Measurements from ENCODE around the gene LONP1. TPM values are rescaled to one million over a fixed set of nuclear protein-coding genes. Genes with fewer than 3 reads are reported as not detected.
"Not testable (repeated sequence)": the region's sequence is repeated elsewhere in the genome, so short reads cannot be mapped to it uniquely, and the experiment has no call there.

LONP1 gene
- total RNA-seq, 1 donor from 2014 or later, result 48.8 TPM

DNA sequence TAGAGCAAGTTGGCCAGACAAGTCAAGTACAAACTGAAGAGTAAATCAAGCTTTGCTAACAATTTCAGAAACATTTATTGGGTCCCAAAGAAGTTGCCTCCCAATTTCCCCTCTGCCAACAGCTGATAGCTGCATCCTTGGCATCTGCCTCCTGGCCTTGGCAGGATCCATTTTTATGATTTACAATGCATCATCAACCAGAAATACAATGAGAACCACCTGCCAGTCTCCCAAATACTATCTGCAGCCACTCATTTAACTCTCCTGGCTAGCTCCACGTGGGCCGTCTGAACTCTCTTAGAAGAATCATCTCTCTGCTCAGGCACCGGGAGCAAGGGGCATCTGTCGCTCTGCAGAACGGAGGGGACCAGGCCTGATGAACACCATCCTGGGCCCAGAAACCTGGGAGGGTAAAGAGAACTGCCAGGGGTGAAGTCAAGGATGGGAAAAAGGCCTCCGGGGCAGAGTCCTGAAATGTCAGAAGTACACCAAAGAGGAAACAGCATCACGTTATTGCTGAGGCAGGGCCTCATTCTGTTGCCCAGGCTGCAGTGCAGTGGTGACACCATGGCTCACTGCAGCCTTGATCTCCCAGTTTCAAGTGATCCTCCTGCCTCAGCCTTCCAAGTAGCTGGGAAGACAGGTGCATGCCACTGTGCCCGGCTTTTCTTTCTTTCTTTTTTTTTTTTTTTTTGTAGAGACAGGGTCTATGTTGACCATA lies 2.6 kb downstream of the LONP1 start:
- intact Hi-C loops (cut with DNase I), result no loop called here
- ATAC-seq (no peak), DNase-seq (ENCODE audit: low spot score) (no peak)

DNA sequence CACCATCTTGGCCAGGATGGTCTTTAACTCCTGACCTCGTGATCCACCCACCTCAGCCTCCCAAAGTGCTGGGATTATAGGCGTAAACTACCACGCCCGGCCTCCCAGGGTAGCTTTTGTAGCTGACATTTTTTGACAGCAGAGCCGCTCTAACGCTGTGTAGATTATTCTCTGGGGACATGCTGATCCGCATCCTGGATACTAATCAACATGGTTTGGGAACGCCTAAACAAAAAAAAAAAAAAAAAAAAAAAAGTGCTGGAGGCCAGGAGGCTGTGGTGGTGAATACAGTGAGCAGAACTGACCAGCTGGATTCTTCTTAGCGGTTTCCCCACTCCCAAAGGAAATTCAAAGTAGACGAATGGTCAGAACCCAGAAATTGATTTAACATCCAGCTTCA lies 5.1 kb downstream of the LONP1 start:
- ATAC-seq (no peak), DNase-seq (ENCODE audit: low spot score) (no peak)
- intact Hi-C loops (cut with DNase I), result no loop called here

DNA sequence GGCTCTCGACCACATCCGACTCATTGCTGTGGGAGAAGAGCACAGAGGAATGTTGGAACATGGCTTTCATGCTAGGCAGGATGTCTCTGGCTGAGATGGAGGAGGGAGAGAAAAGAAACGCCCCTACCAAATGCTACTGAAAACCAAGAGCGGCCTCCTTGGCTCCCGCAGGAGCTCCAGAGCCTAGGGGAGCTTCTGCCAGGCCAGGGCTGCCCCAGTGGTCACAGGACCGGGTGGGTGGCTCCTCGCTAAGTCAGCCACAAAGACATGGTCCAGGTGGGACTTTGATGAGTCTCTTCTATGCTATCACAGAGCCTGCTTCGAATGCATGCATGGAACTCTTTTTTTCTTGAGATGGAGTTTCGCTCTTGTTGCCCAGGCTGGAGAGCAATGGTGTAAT lies 6.7 kb downstream of the LONP1 start:
- intact Hi-C loops (cut with DNase I), result no loop called here
- DNase-seq (ENCODE audit: low spot score) (no peak), ATAC-seq (no peak)

DNA sequence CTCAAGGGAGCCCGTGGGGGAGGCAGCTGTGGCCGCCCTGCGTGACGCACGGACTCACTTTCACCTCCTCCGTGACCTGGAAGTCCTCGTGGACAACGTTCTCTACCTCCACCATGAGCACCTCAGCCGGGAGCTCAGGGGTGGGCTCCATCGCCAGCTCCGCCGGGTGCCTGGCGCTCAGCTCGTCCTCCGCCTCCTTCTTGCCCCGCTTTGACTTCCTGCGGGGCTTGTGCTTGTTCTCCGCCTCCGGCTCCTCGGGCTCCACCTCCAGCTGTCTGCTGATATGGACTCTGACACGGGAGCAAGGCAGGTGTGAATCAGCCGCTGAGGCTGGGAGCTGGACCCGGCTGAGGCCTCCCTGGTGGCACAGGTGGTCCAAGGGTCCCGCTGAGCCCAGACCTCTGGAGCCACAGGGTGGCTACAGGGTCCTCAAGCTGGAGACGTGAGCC lies 8.2 kb downstream of the LONP1 start:
- DNase-seq (ENCODE audit: low spot score), result no peak
- intact Hi-C loops (cut with DNase I), result no loop called here
- no peak for ATAC-seq

DNA sequence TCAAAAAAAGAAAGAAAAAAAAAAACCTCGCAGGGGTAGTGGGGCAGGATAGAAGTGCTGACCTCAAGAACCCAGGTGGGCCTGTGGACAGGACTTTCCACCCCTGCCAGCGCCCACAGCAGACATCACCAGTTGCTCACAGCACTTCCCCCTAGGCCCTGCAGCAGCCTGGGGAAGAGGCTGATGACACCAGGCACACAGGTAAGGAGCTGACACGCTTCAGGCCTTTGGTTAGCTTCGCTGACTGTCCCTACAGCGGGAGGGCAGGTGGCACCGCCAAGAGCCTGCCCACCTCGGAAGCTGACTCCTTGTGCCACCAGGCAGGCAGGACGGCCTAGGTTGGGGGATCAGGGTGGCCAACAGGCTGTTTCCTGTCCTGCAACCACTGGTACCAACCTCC lies 8.9 kb downstream of the LONP1 start:
- intact Hi-C loops (cut with DNase I), result no loop called here
- DNase-seq (ENCODE audit: low spot score), result no peak
- ATAC-seq, result no peak

DNA sequence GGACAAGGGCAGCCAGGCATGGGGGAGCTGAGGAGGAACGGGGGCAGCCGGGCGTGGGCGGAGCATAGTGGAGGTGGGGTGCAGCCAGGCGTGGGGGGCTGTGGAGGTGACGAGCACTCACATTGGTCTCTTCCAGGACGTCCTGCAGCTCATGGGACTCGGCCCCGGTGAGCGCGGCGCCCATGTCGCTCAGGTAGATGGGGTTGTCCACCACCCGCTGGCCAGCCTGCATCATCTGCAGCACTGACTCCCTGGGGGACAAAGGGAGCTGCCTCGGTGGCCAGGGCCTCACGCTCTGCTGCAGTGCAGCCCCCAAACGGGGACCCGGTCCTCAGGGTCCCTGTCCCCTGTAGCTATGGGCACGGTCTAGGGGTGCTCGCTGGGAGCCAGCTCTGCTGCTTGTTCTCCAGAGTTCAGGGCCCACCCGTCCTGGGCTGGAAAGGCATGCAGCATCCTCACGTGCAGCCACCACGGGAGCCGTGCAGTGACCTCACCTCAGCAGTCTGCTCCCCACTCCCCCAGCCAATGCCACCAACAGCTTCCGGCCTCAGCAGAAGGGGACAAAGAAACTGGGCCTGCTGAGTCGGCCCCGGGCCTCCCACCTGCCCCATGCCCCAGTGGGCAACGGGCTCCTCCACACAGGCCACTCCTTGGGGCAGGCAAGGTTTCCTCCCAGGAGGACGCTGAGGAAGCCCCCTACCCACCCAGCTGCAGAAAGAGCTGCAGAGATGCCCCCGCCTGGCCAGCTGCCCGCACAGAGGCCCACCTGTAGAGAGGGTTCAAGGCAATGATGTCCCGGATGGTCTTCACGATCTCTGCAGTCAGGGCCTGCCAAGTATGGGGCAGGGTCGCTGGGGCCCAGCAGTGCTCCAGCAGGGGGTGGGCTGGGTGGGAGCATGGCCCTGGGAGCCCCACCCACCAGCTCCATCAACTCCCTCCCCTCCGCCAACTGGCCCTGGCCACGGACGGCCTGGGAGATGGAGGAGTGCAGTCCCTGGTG lies 12.1 kb downstream of the LONP1 start:
- intact Hi-C loops (cut with DNase I), result no loop called here
- DNase-seq (ENCODE audit: low spot score) (no peak), ATAC-seq (no peak)

DNA sequence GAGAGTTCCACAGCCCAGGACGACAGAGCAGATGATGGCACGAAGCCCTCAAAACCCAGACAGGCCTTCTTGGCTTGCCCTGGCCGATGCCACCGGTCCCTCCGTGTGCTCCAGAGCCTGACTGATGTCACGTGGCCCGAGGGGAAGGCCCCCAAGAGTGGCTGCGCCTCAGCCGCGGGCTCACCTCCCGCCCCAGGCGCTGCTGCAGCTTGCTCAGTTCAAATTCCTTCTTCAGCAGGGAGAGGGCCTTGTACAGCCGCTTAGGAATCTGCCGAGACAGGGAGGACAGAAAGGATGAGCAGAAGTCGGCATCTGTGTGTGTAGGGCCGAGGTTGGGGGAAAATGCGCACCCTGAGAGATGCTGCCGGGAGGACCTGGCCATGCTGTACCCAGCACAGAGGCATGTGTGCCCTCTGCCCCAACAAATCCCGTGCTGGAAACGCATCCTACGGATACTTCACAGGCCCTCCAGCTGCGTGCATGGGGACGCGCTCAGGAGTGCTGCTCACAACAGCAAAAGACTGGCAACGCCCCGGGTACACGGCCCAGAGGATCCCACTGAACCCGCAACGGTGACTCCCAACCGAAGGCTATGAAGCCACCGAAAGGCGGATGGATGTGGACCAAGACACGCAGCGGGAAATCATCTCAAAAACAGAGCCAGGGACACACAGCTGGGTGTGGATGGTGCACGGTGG lies 12.9 kb downstream of the LONP1 start:
- intact Hi-C loops (cut with DNase I), result no loop called here
- DNase-seq (ENCODE audit: low spot score) (no peak), ATAC-seq (no peak)

DNA sequence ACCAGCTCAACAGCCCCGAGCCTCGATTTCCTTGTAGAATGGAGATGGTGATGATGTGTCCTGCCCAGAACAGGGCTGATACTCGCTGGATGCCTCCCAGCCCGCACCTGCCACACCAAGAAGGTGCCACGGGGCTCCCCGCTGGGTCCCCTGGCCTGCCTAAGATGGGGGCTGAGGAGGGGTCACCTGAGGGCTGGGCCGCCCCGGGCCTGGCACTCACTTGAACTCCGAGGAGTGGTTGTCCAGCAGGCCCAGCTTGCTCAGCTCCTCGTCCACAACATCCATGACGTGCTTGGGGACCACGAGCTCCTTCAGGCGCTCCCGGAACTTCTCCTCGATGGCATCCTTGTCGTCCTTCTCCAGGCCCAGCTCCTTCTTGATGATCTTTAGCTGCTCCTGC lies 14.4 kb downstream of the LONP1 start:
- intact Hi-C loops (cut with DNase I), result no loop called here
- DNase-seq (ENCODE audit: low spot score), result no peak
- no peak for ATAC-seq

DNA sequence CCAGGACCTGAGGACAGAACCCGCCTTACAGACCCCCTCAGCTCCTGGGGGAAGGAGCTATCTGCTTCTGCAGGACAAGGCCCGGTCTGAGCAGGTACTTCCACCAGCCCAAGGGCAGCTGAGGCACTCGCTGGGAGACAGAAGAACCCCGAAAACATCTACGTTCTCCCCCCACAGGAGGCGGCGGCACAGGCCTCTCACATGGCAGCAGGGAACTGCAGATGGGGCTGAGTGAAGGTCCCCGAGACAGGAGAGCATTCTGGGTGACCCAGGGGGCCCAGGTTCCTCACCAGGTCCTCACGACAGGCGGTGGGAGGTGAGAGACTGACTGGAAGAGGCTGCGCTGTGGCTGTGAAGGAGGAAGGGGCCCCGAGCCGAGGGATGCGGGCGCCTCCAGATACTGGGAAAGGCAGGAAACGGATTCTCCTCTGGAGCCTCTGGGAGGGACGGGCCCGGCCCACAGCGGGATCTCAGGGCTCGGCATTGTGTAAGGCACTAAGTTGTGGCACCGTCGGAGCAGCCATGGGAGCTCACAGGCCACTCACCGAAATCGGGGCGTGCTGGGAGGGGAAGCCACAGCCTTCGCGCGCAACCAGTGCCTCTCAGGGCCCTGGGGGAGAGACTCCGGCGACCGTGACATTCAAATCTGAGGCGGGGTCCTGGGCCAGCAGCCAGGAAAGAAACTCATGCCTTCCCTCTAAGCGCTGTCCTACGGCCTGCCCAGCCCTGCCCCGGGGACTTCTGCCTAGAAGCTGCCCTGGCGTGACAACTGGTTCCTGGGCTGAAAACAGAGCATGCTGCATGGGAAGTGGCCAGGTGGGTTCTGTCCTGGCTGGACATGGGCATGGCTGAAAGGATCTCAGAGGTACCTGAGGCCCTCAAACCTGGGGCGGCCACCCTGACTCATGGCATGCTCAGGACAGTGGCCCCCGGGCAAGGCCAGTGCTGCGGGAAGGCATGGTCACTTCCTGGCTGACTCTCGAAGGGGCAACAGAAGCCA lies 15.8 kb downstream of the LONP1 start:
- intact Hi-C loops (cut with DNase I), result no loop called here
- ATAC-seq (no peak), DNase-seq (ENCODE audit: low spot score) (no peak)

DNA sequence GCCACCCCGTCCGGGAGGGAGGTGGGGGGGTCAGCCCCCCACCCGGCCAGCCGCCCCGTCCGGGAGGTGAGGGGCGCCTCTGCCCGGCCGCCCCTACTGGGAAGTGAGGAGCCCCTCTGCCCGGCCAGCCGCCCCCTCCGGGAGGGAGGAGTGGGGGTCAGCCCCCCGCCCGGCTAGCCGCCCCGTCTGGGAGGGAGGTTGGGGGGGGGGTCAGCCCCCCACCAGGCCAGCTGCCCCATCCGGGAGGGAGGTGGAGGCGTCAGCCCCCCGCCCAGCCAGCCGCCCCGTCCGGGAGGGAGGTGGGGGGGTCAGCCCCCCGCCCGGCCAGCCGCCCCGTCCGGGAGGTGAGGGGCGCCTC lies 17.9 kb downstream of the LONP1 start:
- intact Hi-C loops (cut with DNase I); ATAC-seq; DNase-seq (ENCODE audit: low spot score): not testable (repeated sequence)

DNA sequence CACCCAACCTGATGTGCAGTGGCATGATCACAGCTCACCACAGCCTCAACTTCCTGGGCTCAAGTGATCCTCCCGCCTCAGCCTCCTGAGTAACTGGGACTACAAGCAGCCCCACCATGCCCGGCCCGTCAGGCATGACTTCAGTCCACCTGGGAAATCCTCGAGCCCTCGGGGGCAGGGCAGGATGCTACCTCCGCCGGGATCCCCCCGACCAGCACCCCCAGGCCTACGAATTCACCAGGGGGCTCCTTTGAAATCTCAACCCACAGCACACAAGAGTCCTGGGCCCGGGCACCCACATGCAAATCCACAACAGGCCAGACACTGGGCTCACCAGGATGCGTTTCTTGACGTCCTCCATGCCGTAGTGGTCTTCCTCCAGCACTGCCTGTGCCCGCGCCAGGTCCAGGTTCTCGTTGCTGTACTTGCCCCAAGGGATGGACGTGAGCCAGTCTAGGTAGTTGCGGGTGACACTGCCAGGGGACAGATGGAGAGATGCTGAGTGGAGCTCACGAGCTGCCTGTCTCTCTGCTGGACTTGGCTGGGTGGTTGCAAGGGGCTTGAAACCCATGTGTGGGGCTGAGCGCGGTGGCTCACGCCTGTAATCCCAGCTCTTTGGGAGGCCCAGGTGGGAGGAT lies 19.4 kb downstream of the LONP1 start:
- DNase-seq (ENCODE audit: low spot score), result no peak
- no peak for ATAC-seq
- intact Hi-C loops (cut with DNase I), result no loop called here

DNA sequence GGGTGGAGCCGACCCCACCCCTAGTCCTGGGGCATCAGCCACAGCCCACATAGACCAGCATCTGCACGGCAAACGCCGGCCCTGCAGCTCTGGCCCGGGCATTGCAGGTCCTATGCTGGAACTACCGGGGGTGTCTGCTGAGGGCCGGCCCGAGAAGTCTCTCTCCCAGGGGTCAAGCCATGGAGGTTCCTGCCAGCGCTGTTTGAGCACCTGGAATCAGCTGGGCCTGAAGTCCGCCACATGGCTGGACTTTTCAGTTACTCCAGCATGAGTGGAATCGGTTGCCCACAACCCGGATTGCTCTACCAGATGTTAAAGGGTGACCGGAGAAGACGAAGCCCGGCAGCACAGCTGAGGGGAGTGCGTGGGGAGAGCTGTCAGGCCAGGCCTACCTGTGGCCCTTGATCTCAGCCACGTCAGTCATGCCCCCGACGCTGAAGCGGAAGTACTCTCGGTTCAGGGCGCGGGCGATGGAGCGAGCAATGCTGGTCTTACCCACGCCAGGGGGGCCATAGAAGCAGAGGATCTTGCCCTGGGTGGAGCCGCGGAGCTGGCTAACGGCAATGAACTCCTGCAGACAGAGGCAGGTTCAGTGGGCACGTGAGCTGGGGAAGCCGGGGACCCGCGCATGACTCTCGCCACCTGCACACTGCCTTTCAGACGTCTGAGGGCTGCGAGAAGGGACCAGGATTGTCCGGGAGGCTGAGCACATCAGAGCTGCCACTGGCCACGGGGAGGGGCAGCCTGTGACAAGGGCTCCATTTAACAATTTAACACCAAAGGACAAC lies 21.1 kb downstream of the LONP1 start:
- DNase-seq (ENCODE audit: low spot score) (no peak), ATAC-seq (no peak)
- intact Hi-C loops (cut with DNase I), result no loop called here

DNA sequence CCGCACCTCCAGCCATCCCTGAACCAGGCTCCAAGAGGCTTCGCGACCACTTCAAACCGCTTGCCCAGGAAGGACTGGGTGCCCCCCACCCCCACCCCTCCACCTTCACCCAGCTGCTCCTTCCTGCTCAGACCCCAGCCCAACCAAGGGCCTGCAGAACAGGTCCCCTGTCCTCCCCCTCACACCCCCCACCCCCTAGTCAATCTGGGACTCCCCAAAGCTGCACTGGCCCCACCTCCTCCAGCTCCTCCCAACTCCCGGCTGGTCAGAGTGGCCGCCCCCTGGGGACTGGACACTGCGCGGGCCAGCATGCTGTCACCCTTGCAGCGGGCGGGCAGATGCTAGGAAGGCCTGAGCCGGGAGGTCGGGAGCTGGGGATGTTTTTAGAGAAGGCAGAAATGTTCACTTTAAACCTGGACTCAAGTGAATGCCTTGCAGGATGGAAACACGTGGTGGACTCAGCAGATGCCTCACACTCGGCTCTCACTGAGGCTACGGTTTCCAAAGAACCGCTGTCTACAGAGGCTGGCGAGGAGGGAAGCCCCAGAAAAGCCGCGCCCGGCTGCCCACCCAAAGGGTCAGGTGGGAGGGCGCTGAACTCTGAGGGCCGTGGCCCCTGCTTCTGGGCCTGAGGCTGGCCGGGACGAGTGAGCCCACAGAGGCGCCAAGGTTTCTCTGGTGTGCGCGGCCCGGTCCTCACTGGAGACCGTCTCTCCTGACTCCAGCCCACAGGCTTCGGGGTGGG lies 21.9 kb downstream of the LONP1 start:
- no peak for DNase-seq (ENCODE audit: low spot score)
- no peak for ATAC-seq
- intact Hi-C loops (cut with DNase I), result no loop called here

DNA sequence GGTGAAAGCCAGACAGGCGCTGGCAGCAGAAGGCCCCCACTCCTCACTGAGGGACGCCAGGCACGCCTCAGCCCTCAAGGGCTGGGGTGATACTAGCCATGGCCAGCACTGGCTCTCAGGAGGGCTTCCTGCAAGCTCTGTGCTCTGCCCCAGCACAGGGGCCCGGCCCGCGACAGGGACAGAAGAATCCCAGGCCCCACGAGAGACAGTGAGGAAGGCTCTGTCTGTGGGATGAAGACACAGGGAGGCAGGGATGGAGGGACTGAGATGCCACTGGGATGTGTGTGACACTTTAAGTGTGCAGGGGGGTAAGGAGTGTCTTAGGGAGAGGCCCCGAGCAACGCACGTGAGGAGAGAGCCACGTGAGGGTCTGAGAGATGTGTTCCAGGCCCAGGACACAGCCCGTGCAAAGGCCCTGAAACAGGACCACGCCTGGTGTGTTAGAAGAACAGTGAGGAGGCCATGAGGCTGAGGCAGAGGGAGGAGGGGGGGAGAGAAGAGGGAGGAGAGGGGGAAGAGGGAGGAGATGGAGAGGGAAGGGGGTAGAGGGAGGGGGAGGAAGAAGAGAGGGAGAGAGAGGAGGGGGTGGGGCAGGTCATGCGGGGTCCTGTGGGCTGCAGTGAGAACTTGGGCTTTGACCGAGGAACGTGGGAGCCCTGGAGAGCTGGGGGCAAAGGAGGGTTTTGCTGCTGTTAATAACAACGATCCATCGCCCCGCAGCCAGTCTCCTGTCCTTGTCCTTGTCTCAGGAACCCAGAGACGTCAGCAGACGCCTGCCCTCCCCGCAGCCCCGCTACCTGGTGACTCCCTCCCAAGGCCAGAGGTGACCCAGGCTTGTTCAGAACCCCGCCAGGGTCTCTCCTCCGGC lies 22.7 kb downstream of the LONP1 start:
- intact Hi-C loops (cut with DNase I), result no loop called here
- ATAC-seq, result no peak
- no peak for DNase-seq (ENCODE audit: low spot score)

DNA sequence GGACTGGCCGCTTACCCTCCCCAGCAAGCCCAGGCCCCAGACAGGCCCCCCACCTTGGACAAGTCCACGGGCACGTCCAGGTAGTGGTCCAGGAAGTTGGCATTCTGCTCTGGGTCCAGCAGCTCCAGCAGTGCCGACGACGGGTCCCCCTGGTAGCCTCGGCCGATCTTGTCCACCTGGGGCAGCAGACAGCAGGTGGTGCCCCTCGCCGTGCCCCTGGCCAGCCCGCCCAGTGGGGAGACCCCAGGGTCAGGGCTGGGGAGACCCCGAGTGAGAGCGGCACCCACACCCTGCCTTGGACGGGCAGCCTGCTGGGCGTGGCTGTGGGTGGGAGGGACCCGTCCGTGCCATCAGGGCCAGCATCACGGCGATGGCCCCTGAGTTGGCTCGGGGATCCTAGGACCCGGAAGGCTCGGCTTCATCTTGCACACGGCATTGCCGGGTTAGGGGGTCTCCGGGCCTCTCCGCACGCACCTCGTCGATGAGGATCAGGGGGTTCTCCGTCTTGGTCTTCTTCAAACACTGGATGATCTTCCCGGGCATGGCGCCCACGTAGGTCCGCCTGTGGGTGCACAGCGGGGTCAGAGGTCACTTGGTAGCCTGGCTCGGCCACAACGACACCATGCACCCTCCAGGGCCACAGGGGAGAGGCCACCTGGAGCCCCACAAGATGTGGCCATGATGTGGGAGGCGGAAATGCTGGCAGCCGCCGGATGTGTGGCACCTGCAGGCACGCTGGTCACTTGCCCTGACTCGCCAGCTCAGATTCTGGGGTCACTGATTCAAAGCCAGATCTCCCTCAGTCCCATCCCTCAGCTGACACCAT lies 23.5 kb downstream of the LONP1 start:
- DNase-seq (ENCODE audit: low spot score), result no peak
- intact Hi-C loops (cut with DNase I), result no loop called here
- no peak for ATAC-seq

Data from sciatic nerve (tissue), 2 donors.